ENCODE data around the gene KDF1. TPM values are rescaled to one million over a fixed set of nuclear protein-coding genes. Genes with fewer than 3 reads are reported as not detected.

The KDF1 gene
- total and polyA plus RNA-seq, 2 donors (not counting 1 experiment from before 2014, with no cell fraction given), result not detected

GRCh38 chr1:26984291-26984690 lies 24.0 kb upstream of the KDF1 start:
- H3K27ac ChIP-seq (ENCODE audit: insufficient read depth, low read length), result no peak overlapping the region
- no peak overlapping the region for H3K9ac ChIP-seq (ENCODE audit: insufficient read depth, low read length)
- H3K27me3 ChIP-seq (ENCODE audit: control insufficient read depth, insufficient read depth, low read length), result peaks cover 4% of the 10 kb centered on the region
- H3K4me3 ChIP-seq (replicated peaks in 1 of 4; ENCODE audit: control extremely low read depth in 1 of 4, insufficient read depth in 1 of 4, low read depth in 3 of 4, low read length in 4 of 4), result no peak overlapping the region
- no peaks in the 10 kb centered on the region for H3K9me3 ChIP-seq (ENCODE audit: control insufficient read depth, insufficient read depth, low read depth, low read length)
- H2AFZ ChIP-seq (ENCODE audit: low read length), result no peak overlapping the region
- no peaks in the 10 kb centered on the region for H3K4me1 ChIP-seq (ENCODE audit: control insufficient read depth, extremely low read depth, insufficient read depth, low read length)
- no peak overlapping the region for H3K4me2 ChIP-seq (ENCODE audit: extremely low read depth, insufficient read depth, low read length)
- no peaks in the 10 kb centered on the region for H3K36me3 ChIP-seq (ENCODE audit: control insufficient read depth, insufficient read depth, low read length)
- no peaks in the 10 kb centered on the region for H3K79me2 ChIP-seq (ENCODE audit: control insufficient read depth, insufficient read depth, low read length)
- no peaks in the 10 kb centered on the region for H4K20me1 ChIP-seq (ENCODE audit: control insufficient read depth, extremely low read depth, insufficient read depth, low read length)
- no peak for TF ChIP-seq CTCF (conservative IDR thresholded peaks at IDR 0.05 in 1 of 2, IDR thresholded peaks at IDR 0.05 in 1 of 2; ENCODE audit: low read depth in 1 of 2, low read length in 2 of 2)
- no peak for TF ChIP-seq EZH2 (IDR thresholded peaks at IDR 0.05; ENCODE audit: low read length, missing control alignments)
- no peak for DNase-seq (ENCODE audit: low read depth in 2 of 2)

GRCh38 chr1:26983863-26984262 lies 23.6 kb upstream of the KDF1 start:
- Histone ChIP-seq H3K79me2 (ENCODE audit: control insufficient read depth, insufficient read depth, low read length) (no peaks in the 10 kb centered on the region), H3K27ac (ENCODE audit: insufficient read depth, low read length) (no peak overlapping the region), H4K20me1 (ENCODE audit: control insufficient read depth, extremely low read depth, insufficient read depth, low read length) (no peaks in the 10 kb centered on the region), H2AFZ (ENCODE audit: low read length) (no peak overlapping the region), H3K36me3 (ENCODE audit: control insufficient read depth, insufficient read depth, low read length) (no peaks in the 10 kb centered on the region), H3K9me3 (ENCODE audit: control insufficient read depth, insufficient read depth, low read depth, low read length) (no peaks in the 10 kb centered on the region), H3K4me3 (replicated peaks in 1 of 4; ENCODE audit: control extremely low read depth in 1 of 4, insufficient read depth in 1 of 4, low read depth in 3 of 4, low read length in 4 of 4) (no peak overlapping the region), H3K4me2 (ENCODE audit: extremely low read depth, insufficient read depth, low read length) (no peak overlapping the region), H3K4me1 (ENCODE audit: control insufficient read depth, extremely low read depth, insufficient read depth, low read length) (no peaks in the 10 kb centered on the region), H3K9ac (ENCODE audit: insufficient read depth, low read length) (no peak overlapping the region), H3K27me3 (ENCODE audit: control insufficient read depth, insufficient read depth, low read length) (peaks cover 4% of the 10 kb centered on the region)
- TF ChIP-seq CTCF (conservative IDR thresholded peaks at IDR 0.05 in 1 of 2, IDR thresholded peaks at IDR 0.05 in 1 of 2; ENCODE audit: low read depth in 1 of 2, low read length in 2 of 2), result no peak
- TF ChIP-seq EZH2 (IDR thresholded peaks at IDR 0.05; ENCODE audit: low read length, missing control alignments), result no peak
- DNase-seq (ENCODE audit: low read depth in 2 of 2), result no peak

- TF ChIP-seq CTCF (conservative IDR thresholded peaks at IDR 0.05 in 1 of 2, IDR thresholded peaks at IDR 0.05 in 1 of 2; ENCODE audit: low read depth in 1 of 2, low read length in 2 of 2) (no peak), EZH2 (IDR thresholded peaks at IDR 0.05; ENCODE audit: low read length, missing control alignments) (no peak)
These were observed 21.0 kb upstream of the KDF1 start for GRCh38 chr1:26981146-26981846.

More at GRCh38 chr1:26981146-26981846, 21.0 kb upstream of the KDF1 start:
- Histone ChIP-seq H3K36me3 (ENCODE audit: control insufficient read depth, insufficient read depth, low read length) (no peaks in the 10 kb centered on the region), H3K27me3 (ENCODE audit: control insufficient read depth, insufficient read depth, low read length) (peaks cover 4% of the 10 kb centered on the region), H3K79me2 (ENCODE audit: control insufficient read depth, insufficient read depth, low read length) (no peaks in the 10 kb centered on the region), H2AFZ (ENCODE audit: low read length) (no peak overlapping the region), H4K20me1 (ENCODE audit: control insufficient read depth, extremely low read depth, insufficient read depth, low read length) (no peaks in the 10 kb centered on the region), H3K4me1 (ENCODE audit: control insufficient read depth, extremely low read depth, insufficient read depth, low read length) (no peaks in the 10 kb centered on the region), H3K9ac (ENCODE audit: insufficient read depth, low read length) (no peak overlapping the region), H3K9me3 (ENCODE audit: control insufficient read depth, insufficient read depth, low read depth, low read length) (no peaks in the 10 kb centered on the region), H3K4me3 (replicated peaks in 1 of 4; ENCODE audit: control extremely low read depth in 1 of 4, insufficient read depth in 1 of 4, low read depth in 3 of 4, low read length in 4 of 4) (no peak overlapping the region), H3K27ac (ENCODE audit: insufficient read depth, low read length) (no peak overlapping the region), H3K4me2 (ENCODE audit: extremely low read depth, insufficient read depth, low read length) (no peak overlapping the region)
- DNase-seq (ENCODE audit: low read depth in 2 of 2), result no peak

Data from fibroblast of lung (primary cell).